Astrocyte of the spinal cord (primary cell): ENCODE data around the gene SCP2.

Experiments used
- DNase-seq: peaks from one replicate; pipeline ENCODE4 v3.0.0; 2011; ENCODE audit warnings: low read depth, low spot score
- H3K4me3 ChIP-seq: 2 replicates; pipeline ENCODE4 v1.5.1; 2011; ENCODE audit warnings: low read depth, mild to moderate bottlenecking, low read length, moderate library complexity
- CTCF ChIP-seq: IDR thresholded peaks from 2 replicates; pipeline ENCODE4 v1.5.1; 2012; ENCODE audit warnings: low read depth, mild to moderate bottlenecking, low read length, inconsistent platforms
- in situ Hi-C: cut with HindIII; loops from 2 replicates; pipeline ENCODE4 v1.10.0; 2017; ENCODE audit warnings: low sequenced_read_pairs

SCP2 gene

GRCh38 chr1:53043271-53043670 lies 116.2 kb downstream of the SCP2 start:
- H3K4me3 ChIP-seq, result no peak overlapping the region
- TF ChIP-seq CTCF, result no peak

GRCh38 chr1:53044926-53045325 lies 117.8 kb downstream of the SCP2 start:
- DNase-seq, result no peak
- H3K4me3 ChIP-seq, result no peak overlapping the region
- in situ Hi-C loops, result no loop called here
- no peak for TF ChIP-seq CTCF

More at GRCh38 chr1:53043271-53043670, 116.2 kb downstream of the SCP2 start:
- in situ Hi-C loops, result no loop called here
- peak; percentile 64 for DNase-seq

GRCh38 chr1:53046930-53047329 lies 119.9 kb downstream of the SCP2 start:
- in situ Hi-C loops, result no loop called here
- TF ChIP-seq CTCF, result no peak
- no peak overlapping the region for H3K4me3 ChIP-seq
- peak; percentile 89 for DNase-seq

- in situ Hi-C loops, result no loop called here
- peak; percentile 88 for DNase-seq
- no peak overlapping the region for H3K4me3 ChIP-seq
- TF ChIP-seq CTCF, result no peak
Measured at GRCh38 chr1:53047737-53048736, 121.0 kb downstream of the SCP2 start.

GRCh38 chr1:53048960-53049573 lies 122.0 kb downstream of the SCP2 start:
- no peak for DNase-seq
- in situ Hi-C loops, result no loop called here
- no peak overlapping the region for H3K4me3 ChIP-seq
- no peak for TF ChIP-seq CTCF

GRCh38 chr1:53049574-53049967 lies 122.5 kb downstream of the SCP2 start:
- TF ChIP-seq CTCF, result no peak
- peak; percentile 45 for DNase-seq
- no peak overlapping the region for H3K4me3 ChIP-seq
- in situ Hi-C loops, result no loop called here
